Activated CD8-positive, alpha-beta memory T cell treated with anti-CD3 and anti-CD28 coated beads, Interleukin-2, amount 50 U/mL, for 4 hours (primary cell): ENCODE results near the gene MUL1.

ENCODE experiments used
- DNase-seq: peaks from one replicate; pipeline ENCODE4 v3.0.0-alpha.2; 2020

MUL1 gene

GRCh38 chr1:20466273-20466672, 41.7 kb downstream of the MUL1 start:
- DNase-seq = no peak

GRCh38 chr1:20465187-20465586, 42.8 kb downstream of the MUL1 start:
- DNase-seq = no peak

- DNase-seq = no peak
These were observed 44.4 kb downstream of the MUL1 start for GRCh38 chr1:20463502-20463901.

GRCh38 chr1:20462397-20462796, 45.6 kb downstream of the MUL1 start:
- DNase-seq = no peak

GRCh38 chr1:20458717-20459116, 49.2 kb downstream of the MUL1 start:
- no peak for DNase-seq

- no peak for DNase-seq
These were observed 53.9 kb downstream of the MUL1 start for GRCh38 chr1:20454004-20454403.

- no peak for DNase-seq
These were observed 58.1 kb downstream of the MUL1 start for GRCh38 chr1:20449735-20450311.
